Suprapubic skin (tissue), 4 donors: Measurements from ENCODE around the gene EHBP1L1. TPM values are rescaled to one million over a fixed set of nuclear protein-coding genes. Genes with fewer than 3 reads are reported as not detected.

ENCODE experiments used
- DNase-seq, 2 donors: peaks; one replicate each; pipeline ENCODE4 v3.0.0-alpha.2; 2019; ENCODE audit warnings: low spot score in 2 of 2
- H3K27ac ChIP-seq: fragments of 200-600 bp; sonication (generic); one replicate; pipeline ENCODE4 v1.5.1; 2019
- H3K27me3 ChIP-seq: fragments of 200-600 bp; sonication (generic); one replicate; pipeline ENCODE4 v1.5.1; 2019
- H3K36me3 ChIP-seq: fragments of 200-600 bp; sonication (generic); one replicate; pipeline ENCODE4 v1.5.1; 2019
- H3K4me1 ChIP-seq: fragments of 200-600 bp; sonication (generic); one replicate; pipeline ENCODE4 v1.5.1; 2019
- H3K4me3 ChIP-seq: fragments of 200-600 bp; sonication (generic); one replicate; pipeline ENCODE4 v1.5.1; 2019; ENCODE audit warnings: mild to moderate bottlenecking
- H3K9me3 ChIP-seq: fragments of 200-600 bp; sonication (generic); one replicate; pipeline ENCODE4 v1.5.1; 2019
- EP300 ChIP-seq: sonication (generic); formaldehyde crosslinking; IDR thresholded peaks from one replicate; pipeline ENCODE4 v1.6.1; 2017; ENCODE audit warnings: antibody characterized with exemption
- POLR2A ChIP-seq, 2 donors: fragments of 450-650 bp; IDR thresholded peaks; one replicate each; pipeline ENCODE4 v1.6.1; 2017; ENCODE audit warnings: antibody characterized with exemption in 2 of 2, mild to moderate bottlenecking in 2 of 2, moderate library complexity in 2 of 2
- POLR2AphosphoS5 ChIP-seq, 3 donors: sonication (generic); formaldehyde crosslinking; IDR thresholded peaks; one replicate each; pipeline ENCODE4 v1.6.1; 2017; ENCODE audit warnings: antibody characterized with exemption in 3 of 3
- WGBS: methylation state at CpG from one replicate; pipeline ENCODE4 v1.1.5; 2018; 5-methylcytosine and 5-hydroxymethylcytosine counted together
- total RNA-seq, 4 donors: library from RNA; depleted of rRNA; stranded (reverse); fragments of >200 nt; gene quantifications; one replicate each; pipeline ENCODE4 v1.1.0, GENCODE V29; 2016
- TF ChIP-seq, protein P1 (sequence below), 2 donors: fragments of 200-600 bp in 1 of 2; fragments of 450-650 bp in 1 of 2; sonication (generic) in 1 of 2; IDR thresholded peaks; one replicate each; pipeline ENCODE4 v1.5.1; 2016 to 2019; ENCODE audit warnings: antibody characterized with exemption in 2 of 2, mild to moderate bottlenecking in 1 of 2, moderate library complexity in 1 of 2

EHBP1L1 gene
- total RNA-seq, 4 donors from 2014 or later = 40.3 to 150 (median 56.2) TPM

DNA sequence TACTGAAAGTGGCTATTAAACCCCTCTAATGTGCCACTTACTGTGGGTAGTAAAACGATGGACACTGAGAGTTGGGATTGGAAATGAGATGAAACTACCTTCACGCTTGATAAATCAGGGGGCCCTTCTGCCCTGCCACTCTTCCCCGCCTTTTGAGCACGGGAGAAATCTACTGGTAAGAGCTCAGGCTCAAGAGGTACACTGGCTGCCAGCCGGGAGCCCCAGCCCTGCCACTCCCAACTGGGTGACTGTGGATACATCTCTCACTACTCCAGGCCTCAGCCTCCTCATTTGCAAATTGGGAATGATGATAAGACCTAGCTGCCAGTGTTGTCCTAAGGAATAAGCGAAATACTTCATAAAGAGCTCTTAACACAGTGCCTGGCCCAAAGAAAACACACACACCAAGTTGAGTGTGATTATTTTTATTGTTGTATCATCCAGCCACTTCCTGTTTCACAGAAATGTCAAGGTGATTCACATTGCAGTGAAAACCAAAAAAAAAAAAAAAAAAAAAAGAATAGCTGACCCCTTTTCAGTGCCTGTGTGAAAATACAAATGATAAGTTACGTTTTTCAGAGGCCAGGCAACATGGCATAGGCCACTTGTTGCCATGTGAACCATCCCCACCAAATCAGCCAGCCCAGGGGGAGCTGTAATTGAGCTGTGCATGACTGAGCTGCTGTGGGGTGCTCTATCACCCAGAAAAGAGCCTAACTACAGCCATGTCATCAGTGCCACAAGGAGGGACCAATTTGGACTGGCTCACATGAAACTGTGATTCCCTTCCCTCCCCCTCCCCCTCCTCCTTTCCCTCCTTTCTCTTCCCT, 10.0 kb upstream of the EHBP1L1 start:
- Histone ChIP-seq H3K4me1 (peaks cover 41% of the 10 kb centered on the region), H3K27me3 (no peaks in the 10 kb centered on the region), H3K36me3 (peaks cover 3% of the 10 kb centered on the region), H3K27ac (no peak overlapping the region), H3K4me3 (no peak overlapping the region), H3K9me3 (no peaks in the 10 kb centered on the region)
- 81% methylated on average over 7 of the region's 7 CpGs for WGBS
- TF ChIP-seq EP300 (no peak), POLR2A (IDR thresholded peaks at IDR 0.05) (no peak), POLR2AphosphoS5 (IDR thresholded peaks at IDR 0.05) (no peak)
- TF ChIP-seq, protein P1, sequence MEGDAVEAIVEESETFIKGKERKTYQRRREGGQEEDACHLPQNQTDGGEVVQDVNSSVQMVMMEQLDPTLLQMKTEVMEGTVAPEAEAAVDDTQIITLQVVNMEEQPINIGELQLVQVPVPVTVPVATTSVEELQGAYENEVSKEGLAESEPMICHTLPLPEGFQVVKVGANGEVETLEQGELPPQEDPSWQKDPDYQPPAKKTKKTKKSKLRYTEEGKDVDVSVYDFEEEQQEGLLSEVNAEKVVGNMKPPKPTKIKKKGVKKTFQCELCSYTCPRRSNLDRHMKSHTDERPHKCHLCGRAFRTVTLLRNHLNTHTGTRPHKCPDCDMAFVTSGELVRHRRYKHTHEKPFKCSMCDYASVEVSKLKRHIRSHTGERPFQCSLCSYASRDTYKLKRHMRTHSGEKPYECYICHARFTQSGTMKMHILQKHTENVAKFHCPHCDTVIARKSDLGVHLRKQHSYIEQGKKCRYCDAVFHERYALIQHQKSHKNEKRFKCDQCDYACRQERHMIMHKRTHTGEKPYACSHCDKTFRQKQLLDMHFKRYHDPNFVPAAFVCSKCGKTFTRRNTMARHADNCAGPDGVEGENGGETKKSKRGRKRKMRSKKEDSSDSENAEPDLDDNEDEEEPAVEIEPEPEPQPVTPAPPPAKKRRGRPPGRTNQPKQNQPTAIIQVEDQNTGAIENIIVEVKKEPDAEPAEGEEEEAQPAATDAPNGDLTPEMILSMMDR (IDR thresholded peaks at IDR 0.05) = no peak
- DNase-seq = no peak

- TF ChIP-seq, protein P1 (IDR thresholded peaks at IDR 0.05) = no peak
- no peak for TF ChIP-seq POLR2A (IDR thresholded peaks at IDR 0.05)
- TF ChIP-seq EP300 = no peak
- no peak for TF ChIP-seq POLR2AphosphoS5 (IDR thresholded peaks at IDR 0.05)
- peak overlapping the region; percentile 92 for H3K27ac ChIP-seq
- no peaks in the 10 kb centered on the region for H3K27me3 ChIP-seq
- H3K9me3 ChIP-seq = no peaks in the 10 kb centered on the region
- peaks cover 3% of the 10 kb centered on the region for H3K36me3 ChIP-seq
- no peak for DNase-seq
- peaks cover 65% of the 10 kb centered on the region for H3K4me1 ChIP-seq
- peak overlapping the region; percentile 94 for H3K4me3 ChIP-seq
- WGBS = 7% methylated on average over 27 of the region's 28 CpGs
Measured at GRCh38 chr11:65569164-65569972, 6.5 kb upstream of the EHBP1L1 start.

DNA sequence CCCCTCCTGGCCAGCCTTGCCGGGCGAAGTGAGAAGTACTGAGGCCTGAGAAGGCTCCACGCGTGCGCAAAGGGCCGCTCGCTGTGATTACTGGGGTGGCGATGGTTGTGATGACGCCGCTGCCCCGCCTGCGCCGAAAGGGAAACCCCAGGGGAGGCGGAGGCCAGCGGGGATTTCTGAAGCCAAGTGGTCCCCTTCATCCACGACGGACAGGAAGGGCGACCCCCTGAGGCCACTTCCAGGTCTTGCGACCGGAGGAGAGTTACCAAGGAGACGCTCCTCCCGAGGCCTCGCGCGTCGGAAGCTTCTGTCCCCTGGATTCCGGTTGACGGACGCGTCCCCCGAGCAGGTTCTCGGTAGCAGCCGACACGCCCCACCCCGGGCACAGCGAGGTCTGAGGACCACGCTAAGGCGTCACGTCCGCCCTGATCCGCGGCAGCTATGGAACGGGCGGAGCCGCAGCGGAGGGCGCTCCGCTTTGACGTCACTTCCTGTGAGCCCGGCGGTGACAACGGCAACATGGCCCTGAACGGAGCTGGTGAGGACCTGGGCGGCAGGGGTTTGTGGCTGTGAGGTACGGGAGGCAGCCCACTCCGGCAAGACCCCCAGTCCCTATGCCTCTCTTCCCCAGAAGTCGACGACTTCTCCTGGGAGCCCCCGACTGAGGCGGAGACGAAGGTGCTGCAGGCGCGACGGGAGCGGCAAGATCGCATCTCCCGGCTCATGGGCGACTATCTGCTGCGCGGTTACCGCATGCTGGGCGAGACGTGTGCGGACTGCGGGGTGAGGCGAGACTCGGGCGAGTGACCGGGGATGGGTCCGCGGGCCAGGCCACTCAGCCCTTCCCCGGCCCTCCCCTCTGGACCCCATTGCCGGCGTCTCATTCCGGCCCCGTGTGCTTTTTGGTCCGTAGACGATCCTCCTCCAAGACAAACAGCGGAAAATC, 5.6 kb upstream of the EHBP1L1 start, which contains the start of gene ZNRD2:
TSS of gene ZNRD2 (plus strand) at position 505 of the 946 bp plus-strand sequence. CDS start at position 520, 15 bp downstream.
- WGBS = 3% methylated on average over 6 of the region's 89 CpGs
- TF ChIP-seq, protein P1 (IDR thresholded peaks at IDR 0.05) = peak in 1 of 2 donors; percentile 29
- TF ChIP-seq POLR2AphosphoS5 (IDR thresholded peaks at IDR 0.05) (peak; percentile 72 to 94 (median 85)), POLR2A (IDR thresholded peaks at IDR 0.05) (peak in 1 of 2 donors; percentile 59), EP300 (no peak)
- Histone ChIP-seq H3K4me3 (peak within 1 kb of the TSS; percentile 94), H3K27me3 (no peaks in the 10 kb centered on the region), H3K9me3 (no peaks in the 10 kb centered on the region), H3K4me1 (peaks cover 73% of the 10 kb centered on the region), H3K36me3 (peaks cover 3% of the 10 kb centered on the region), H3K27ac (peak within 1 kb of the TSS; percentile 92)
- peak; percentile 99 for DNase-seq

DNA sequence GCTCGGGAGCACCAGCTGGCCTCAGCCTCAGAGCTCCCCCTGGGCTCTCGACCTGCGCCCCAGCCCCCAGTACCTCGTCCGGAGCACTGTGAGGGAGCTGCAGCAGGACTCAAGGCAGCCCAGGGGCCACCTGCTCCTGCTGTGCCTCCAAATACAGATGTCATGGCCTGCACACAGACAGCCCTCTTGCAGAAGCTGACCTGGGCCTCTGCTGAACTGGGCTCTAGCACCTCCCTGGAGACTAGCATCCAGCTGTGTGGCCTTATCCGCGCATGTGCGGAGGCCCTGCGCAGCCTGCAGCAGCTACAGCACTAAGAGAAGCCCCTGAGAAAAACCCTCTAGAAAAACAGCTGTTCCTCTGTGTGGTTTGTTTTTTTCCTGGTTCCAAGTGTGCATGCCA, 4.4 kb upstream of the EHBP1L1 start:
- no peak for TF ChIP-seq EP300
- TF ChIP-seq POLR2A (IDR thresholded peaks at IDR 0.05) = no peak
- no peak for TF ChIP-seq POLR2AphosphoS5 (IDR thresholded peaks at IDR 0.05)
- peaks cover 74% of the 10 kb centered on the region for H3K4me1 ChIP-seq
- peak in 1 of 2 donors; percentile 66 for DNase-seq
- H3K27me3 ChIP-seq = no peaks in the 10 kb centered on the region
- no peak overlapping the region for H3K27ac ChIP-seq
- 82% methylated on average over 8 of the region's 9 CpGs for WGBS
- H3K9me3 ChIP-seq = no peaks in the 10 kb centered on the region
- H3K36me3 ChIP-seq = peaks cover 3% of the 10 kb centered on the region
- H3K4me3 ChIP-seq = peak overlapping the region; percentile 94

GRCh38 chr11:65571940-65572339, 3.9 kb upstream of the EHBP1L1 start:
- TF ChIP-seq POLR2AphosphoS5 (IDR thresholded peaks at IDR 0.05) (no peak), POLR2A (IDR thresholded peaks at IDR 0.05) (no peak), EP300 (no peak)
- TF ChIP-seq, protein P1 (IDR thresholded peaks at IDR 0.05) = no peak
- Histone ChIP-seq H3K27ac (peak overlapping the region; percentile 89), H3K4me1 (peaks cover 76% of the 10 kb centered on the region), H3K36me3 (peaks cover 3% of the 10 kb centered on the region), H3K4me3 (peak overlapping the region; percentile 94), H3K27me3 (no peaks in the 10 kb centered on the region), H3K9me3 (no peaks in the 10 kb centered on the region)
- 6% methylated on average over 11 of the region's 11 CpGs for WGBS
- DNase-seq = no peak
